Right ventricle myocardium inferior (tissue), 1 donor: Measurements from ENCODE around the gene CRTAC1. TPM values are rescaled to one million over a fixed set of nuclear protein-coding genes. Genes with fewer than 3 reads are reported as not detected.
A peak's percentile ranks its signal among the peaks of the same experiment; 100 is the strongest.

Experiments used
- ATAC-seq: fragments of 200-7000 bp; cut with Tn5 transposase; one replicate; pipeline ENCODE4 v1.9.1; 2020; ENCODE audit warnings: mild to moderate bottlenecking, moderate library complexity
- DNase-seq: peaks from one replicate; pipeline ENCODE4 v3.0.0; 2021; ENCODE audit errors: missing footprints
- intact Hi-C: fragments of 100-400 bp; cut with DNase I; formaldehyde crosslinking; loops from one replicate; pipeline ENCODE4 v1.11.0; 2022
- total RNA-seq: library from RNA; stranded (reverse); fragmentation: NEBNext Ultra II Directional; extraction: Animal tissue kit (Norgen Biotek cat#: 25700); gene quantifications from one replicate; pipeline ENCODE4 v1.2.1, GENCODE V29; 2021
- donor health status: DM: no; HTN: yes; CAD: no; lungs with severe emphysema.

CRTAC1 gene
- total RNA-seq, 1 donor from 2014 or later = 1.5 TPM

- intact Hi-C loops = no loop called here
- ATAC-seq (no peak), DNase-seq (no peak)
Observed at GRCh38 chr10:97932932-97933530, 97.4 kb downstream of the CRTAC1 start.

- no peak for DNase-seq
- ATAC-seq = no peak
- intact Hi-C loops = no loop called here
Observed at GRCh38 chr10:97931041-97931440, 99.4 kb downstream of the CRTAC1 start.

- intact Hi-C loops = no loop called here
- DNase-seq (no peak), ATAC-seq (no peak)
Observed at GRCh38 chr10:97928897-97929296, 101.5 kb downstream of the CRTAC1 start.

- no peak for ATAC-seq
- intact Hi-C loops = no loop called here
- DNase-seq = no peak
Observed at GRCh38 chr10:97927622-97928021, 102.8 kb downstream of the CRTAC1 start.

GRCh38 chr10:97926055-97926454, 104.4 kb downstream of the CRTAC1 start:
- DNase-seq = peak; percentile 40
- intact Hi-C loops = no loop called here
- ATAC-seq = no peak

GRCh38 chr10:97925308-97925938, 105.0 kb downstream of the CRTAC1 start:
- DNase-seq = peak; percentile 26
- no peak for ATAC-seq
- intact Hi-C loops = no loop called here

GRCh38 chr10:97924678-97925077, 105.7 kb downstream of the CRTAC1 start:
- DNase-seq = no peak
- no peak for ATAC-seq

GRCh38 chr10:97923476-97923875, 106.9 kb downstream of the CRTAC1 start:
- intact Hi-C loops = no loop called here
- DNase-seq (no peak), ATAC-seq (no peak)

More at GRCh38 chr10:97924678-97925077, 105.7 kb downstream of the CRTAC1 start:
- intact Hi-C loops = no loop called here

- intact Hi-C loops = no loop called here
- ATAC-seq = no peak
- DNase-seq = peak; percentile 37
Observed at GRCh38 chr10:97923057-97923456, 107.4 kb downstream of the CRTAC1 start.

GRCh38 chr10:97922022-97922758, 108.2 kb downstream of the CRTAC1 start:
- peak; percentile 56 for DNase-seq

GRCh38 chr10:97921581-97922021, 108.8 kb downstream of the CRTAC1 start:
- ATAC-seq (peak; percentile 55), DNase-seq (peak; percentile 44)
- intact Hi-C loops = no loop called here

More at GRCh38 chr10:97922022-97922758, 108.2 kb downstream of the CRTAC1 start:
- ATAC-seq = peak; percentile 68
- intact Hi-C loops = no loop called here

- DNase-seq = peak; percentile 52
- no peak for ATAC-seq
- intact Hi-C loops = no loop called here
Observed at GRCh38 chr10:97920865-97921264, 109.6 kb downstream of the CRTAC1 start.

- DNase-seq = no peak
- ATAC-seq = no peak
- intact Hi-C loops = no loop called here
Observed at GRCh38 chr10:97919012-97919411, 111.4 kb downstream of the CRTAC1 start.

GRCh38 chr10:97916586-97916985, 113.8 kb downstream of the CRTAC1 start:
- intact Hi-C loops = no loop called here
- DNase-seq (peak; percentile 7), ATAC-seq (peak; percentile 77)

GRCh38 chr10:97915346-97916131, 114.9 kb downstream of the CRTAC1 start:
- DNase-seq (peak; percentile 39), ATAC-seq (no peak)
- intact Hi-C loops = loop anchor here (2.0 kb wide), 2 partner anchors 125 to 393 kb away; no protein-coding TSS in a partner anchor

- intact Hi-C loops = loop anchor here (2.0 kb wide), 2 partner anchors 126 to 394 kb away; no protein-coding TSS in a partner anchor
Observed at GRCh38 chr10:97914837-97915211, 115.6 kb downstream of the CRTAC1 start.

GRCh38 chr10:97914171-97914836, 116.1 kb downstream of the CRTAC1 start:
- ATAC-seq (no peak), DNase-seq (no peak)
- intact Hi-C loops = loop anchor here (2.0 kb wide), 2 partner anchors 126 to 394 kb away; no protein-coding TSS in a partner anchor

More at GRCh38 chr10:97914837-97915211, 115.6 kb downstream of the CRTAC1 start:
- DNase-seq (peak; percentile 83), ATAC-seq (peak; percentile 74)

- no peak for ATAC-seq
- peak; percentile 17 for DNase-seq
- intact Hi-C loops = loop anchor here (2.0 kb wide), 2 partner anchors 127 to 395 kb away; no protein-coding TSS in a partner anchor
Observed at GRCh38 chr10:97913614-97914013, 116.8 kb downstream of the CRTAC1 start.
